GM23338 (cell line): ENCODE measurements around the gene TMEM87B. TPM values are rescaled to one million over a fixed set of nuclear protein-coding genes. Genes with fewer than 3 reads are reported as not detected.
A peak's percentile ranks its signal among the peaks of the same experiment; 100 is the strongest.

Experiments
- ATAC-seq: fragments of 200-7000 bp; cut with Tn5 transposase; 3 replicates; pipeline ENCODE4 v1.9.1; 2020
- DNase-seq: peaks from one replicate; pipeline ENCODE4 v3.0.0-alpha.2; 2015; ENCODE audit warnings: low spot score
- H2AFZ ChIP-seq: fragments of 200-600 bp; sonication (generic); 2 replicates; pipeline ENCODE4 v1.8.0; 2016; ENCODE audit warnings: antibody characterized with exemption, mild to moderate bottlenecking, moderate library complexity
- H3F3A ChIP-seq: fragments of 200-600 bp; sonication (generic); replicated peaks from 2 replicates; pipeline ENCODE4 v1.8.0; 2017; ENCODE audit warnings: antibody characterized with exemption, mixed run types, low read depth
- H3K27ac ChIP-seq: fragments of 200-600 bp; sonication (generic); 2 replicates; pipeline ENCODE4 v1.6.1; 2016; ENCODE audit warnings: low read depth
- H3K27me3 ChIP-seq: fragments of 200-600 bp; sonication (generic); 2 replicates; pipeline ENCODE4 v1.8.0; 2016; ENCODE audit warnings: mild to moderate bottlenecking, mixed run types, moderate library complexity; ENCODE audit not compliant: insufficient read depth
- H3K36me3 ChIP-seq: fragments of 200-600 bp; sonication (generic); 2 replicates; pipeline ENCODE4 v1.8.0; 2016; ENCODE audit warnings: mild to moderate bottlenecking; ENCODE audit not compliant: insufficient read depth
- H3K4me1 ChIP-seq: fragments of 200-600 bp; sonication (generic); 2 replicates; pipeline ENCODE4 v1.8.0; 2016; ENCODE audit warnings: mild to moderate bottlenecking, moderate library complexity; ENCODE audit not compliant: insufficient read depth
- H3K4me2 ChIP-seq: fragments of 200-600 bp; sonication (generic); 2 replicates; pipeline ENCODE4 v1.7.1; 2017; ENCODE audit warnings: mixed run types
- H3K4me3 ChIP-seq: fragments of 200-600 bp; sonication (generic); 2 replicates; pipeline ENCODE4 v1.6.1; 2016; ENCODE audit warnings: mixed run types
- H3K79me2 ChIP-seq: fragments of 200-600 bp; sonication (generic); replicated peaks from 2 replicates; pipeline ENCODE4 v1.8.0; 2017; ENCODE audit warnings: mild to moderate bottlenecking; ENCODE audit not compliant: insufficient read depth
- H3K9me2 ChIP-seq: fragments of 200-600 bp; sonication (generic); 2 replicates; pipeline ENCODE4 v1.8.0; 2017; ENCODE audit not compliant: insufficient read depth
- H4K20me1 ChIP-seq: fragments of 200-600 bp; sonication (generic); replicated peaks from 2 replicates; pipeline ENCODE4 v1.8.0; 2017; ENCODE audit warnings: mild to moderate bottlenecking; ENCODE audit not compliant: insufficient read depth
- H3K27ac Mint-ChIP-seq: 2 replicates; pipeline ENCODE4 v1.8.0; 2020; ENCODE audit warnings: inconsistent platforms, mild to moderate bottlenecking, moderate library complexity, mixed read lengths
- H3K27me3 Mint-ChIP-seq: 3 replicates; pipeline ENCODE4 v1.8.0; 2022; ENCODE audit warnings: low read depth, mild to moderate bottlenecking, moderate library complexity, mixed read lengths, inconsistent platforms; ENCODE audit not compliant: insufficient read depth, poor library complexity
- H3K36me3 Mint-ChIP-seq: 3 replicates; pipeline ENCODE4 v1.8.0; 2021; ENCODE audit warnings: low read depth, mild to moderate bottlenecking, inconsistent platforms, moderate library complexity, mixed read lengths
- H3K4me1 Mint-ChIP-seq: 3 replicates; pipeline ENCODE4 v1.8.0; 2020; ENCODE audit warnings: mild to moderate bottlenecking, inconsistent platforms, mixed read lengths
- H3K4me3 Mint-ChIP-seq: 3 replicates; pipeline ENCODE4 v1.8.0; 2021; ENCODE audit warnings: moderate library complexity, mild to moderate bottlenecking, inconsistent platforms, mixed read lengths
- H3K9me3 Mint-ChIP-seq: 3 replicates; pipeline ENCODE4 v1.8.0; 2020; ENCODE audit warnings: moderate library complexity, mild to moderate bottlenecking, inconsistent platforms, mixed read lengths
- EZH2 ChIP-seq: fragments of 200-600 bp; sonication (generic); IDR thresholded peaks from one replicate; pipeline ENCODE4 v1.8.0; 2017; ENCODE audit warnings: antibody characterized with exemption, mild to moderate bottlenecking, low read depth; ENCODE audit not compliant: unreplicated experiment
- NANOG ChIP-seq: IDR thresholded peaks from 2 replicates; pipeline ENCODE4 v1.6.1; 2016; ENCODE audit warnings: antibody characterized with exemption, borderline replicate concordance
- ZNF331 ChIP-seq: fragments of 250-450 bp; sonication (Bioruptor Pico); IDR thresholded peaks from 2 replicates; pipeline ENCODE4 v1.5.0; 2020; ENCODE audit warnings: low read depth, mild to moderate bottlenecking, moderate library complexity
- polyA plus RNA-seq: library from polyadenylated mRNA; unstranded; fragments of >200 nt; fragmentation: Nextera tagmentation; extraction: Ambion mirVana; gene quantifications from 2 replicates; pipeline ENCODE4 v1.2.1, GENCODE V29; 2016
- total RNA-seq: library from RNA; depleted of rRNA; stranded (reverse); fragments of >200 nt; shearing (Covaris generic); gene quantifications from 2 replicates; pipeline ENCODE4 v1.2.3, GENCODE V29; 2014
- TF ChIP-seq, protein P1 (sequence below): fragments of 250-450 bp; sonication (Bioruptor Pico); IDR thresholded peaks from 2 replicates; pipeline ENCODE4 v1.5.0; 2020; ENCODE audit warnings: mild to moderate bottlenecking, moderate library complexity

The TMEM87B gene
- total and polyA plus RNA-seq, 2 experiments from 2014 or later: 7.0 to 15.4 TPM

GRCh38 chr2:112047537-112048235, 7.4 kb upstream of the TMEM87B start:
- peaks cover 23% of the 10 kb centered on the region for H3K4me1 Mint-ChIP-seq
- peaks cover 10% of the 10 kb centered on the region for H3K36me3 Mint-ChIP-seq
- peak; percentile 63 for ATAC-seq
- H3K4me3 Mint-ChIP-seq: no peak overlapping the region; the same call in 2 of the 3 replicates
- no peaks in the 10 kb centered on the region for H4K20me1 ChIP-seq
- H3K27me3 ChIP-seq: no peaks in the 10 kb centered on the region
- H3K27ac ChIP-seq: 0 out of 2 replicates have a peak overlapping the region, but pooled peaks have one; percentile 5
- no peaks in the 10 kb centered on the region for H3K79me2 ChIP-seq
- H3K4me2 ChIP-seq: no peak overlapping the region
- H3K4me1 ChIP-seq: peaks cover 18% of the 10 kb centered on the region
- H3K9me3 Mint-ChIP-seq: peaks cover 32% of the 10 kb centered on the region
- no peaks in the 10 kb centered on the region for H3K9me2 ChIP-seq
- TF ChIP-seq NANOG: no peak
- H3K36me3 ChIP-seq: no peaks in the 10 kb centered on the region
- no peaks in the 10 kb centered on the region for H3F3A ChIP-seq
- no peak overlapping the region for H3K4me3 ChIP-seq
- no peak overlapping the region for H3K27ac Mint-ChIP-seq
- DNase-seq: no peak
- H2AFZ ChIP-seq: peak overlapping the region; percentile 74
- H3K27me3 Mint-ChIP-seq: peaks cover 3% of the 10 kb centered on the region

DNA sequence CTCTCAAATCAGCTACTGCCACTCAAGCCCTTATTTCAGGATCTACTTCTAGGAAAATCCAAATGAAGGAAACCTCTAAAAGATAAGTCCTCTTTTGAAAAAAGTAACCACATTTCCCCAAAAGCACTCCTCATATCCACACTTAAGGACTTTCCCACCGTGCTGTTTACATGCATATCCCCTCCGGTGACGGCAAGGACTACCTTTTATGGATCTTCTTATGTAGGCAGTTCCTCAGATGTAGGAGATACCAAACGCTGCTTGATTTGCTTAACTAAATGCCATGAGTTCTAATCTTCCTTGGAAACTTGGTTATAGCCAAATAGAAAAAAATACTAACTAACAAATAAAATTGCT, 6.9 kb upstream of the TMEM87B start:
- TF ChIP-seq ZNF331 (CRISPR knock-in tag): no peak
- TF ChIP-seq, protein P1, sequence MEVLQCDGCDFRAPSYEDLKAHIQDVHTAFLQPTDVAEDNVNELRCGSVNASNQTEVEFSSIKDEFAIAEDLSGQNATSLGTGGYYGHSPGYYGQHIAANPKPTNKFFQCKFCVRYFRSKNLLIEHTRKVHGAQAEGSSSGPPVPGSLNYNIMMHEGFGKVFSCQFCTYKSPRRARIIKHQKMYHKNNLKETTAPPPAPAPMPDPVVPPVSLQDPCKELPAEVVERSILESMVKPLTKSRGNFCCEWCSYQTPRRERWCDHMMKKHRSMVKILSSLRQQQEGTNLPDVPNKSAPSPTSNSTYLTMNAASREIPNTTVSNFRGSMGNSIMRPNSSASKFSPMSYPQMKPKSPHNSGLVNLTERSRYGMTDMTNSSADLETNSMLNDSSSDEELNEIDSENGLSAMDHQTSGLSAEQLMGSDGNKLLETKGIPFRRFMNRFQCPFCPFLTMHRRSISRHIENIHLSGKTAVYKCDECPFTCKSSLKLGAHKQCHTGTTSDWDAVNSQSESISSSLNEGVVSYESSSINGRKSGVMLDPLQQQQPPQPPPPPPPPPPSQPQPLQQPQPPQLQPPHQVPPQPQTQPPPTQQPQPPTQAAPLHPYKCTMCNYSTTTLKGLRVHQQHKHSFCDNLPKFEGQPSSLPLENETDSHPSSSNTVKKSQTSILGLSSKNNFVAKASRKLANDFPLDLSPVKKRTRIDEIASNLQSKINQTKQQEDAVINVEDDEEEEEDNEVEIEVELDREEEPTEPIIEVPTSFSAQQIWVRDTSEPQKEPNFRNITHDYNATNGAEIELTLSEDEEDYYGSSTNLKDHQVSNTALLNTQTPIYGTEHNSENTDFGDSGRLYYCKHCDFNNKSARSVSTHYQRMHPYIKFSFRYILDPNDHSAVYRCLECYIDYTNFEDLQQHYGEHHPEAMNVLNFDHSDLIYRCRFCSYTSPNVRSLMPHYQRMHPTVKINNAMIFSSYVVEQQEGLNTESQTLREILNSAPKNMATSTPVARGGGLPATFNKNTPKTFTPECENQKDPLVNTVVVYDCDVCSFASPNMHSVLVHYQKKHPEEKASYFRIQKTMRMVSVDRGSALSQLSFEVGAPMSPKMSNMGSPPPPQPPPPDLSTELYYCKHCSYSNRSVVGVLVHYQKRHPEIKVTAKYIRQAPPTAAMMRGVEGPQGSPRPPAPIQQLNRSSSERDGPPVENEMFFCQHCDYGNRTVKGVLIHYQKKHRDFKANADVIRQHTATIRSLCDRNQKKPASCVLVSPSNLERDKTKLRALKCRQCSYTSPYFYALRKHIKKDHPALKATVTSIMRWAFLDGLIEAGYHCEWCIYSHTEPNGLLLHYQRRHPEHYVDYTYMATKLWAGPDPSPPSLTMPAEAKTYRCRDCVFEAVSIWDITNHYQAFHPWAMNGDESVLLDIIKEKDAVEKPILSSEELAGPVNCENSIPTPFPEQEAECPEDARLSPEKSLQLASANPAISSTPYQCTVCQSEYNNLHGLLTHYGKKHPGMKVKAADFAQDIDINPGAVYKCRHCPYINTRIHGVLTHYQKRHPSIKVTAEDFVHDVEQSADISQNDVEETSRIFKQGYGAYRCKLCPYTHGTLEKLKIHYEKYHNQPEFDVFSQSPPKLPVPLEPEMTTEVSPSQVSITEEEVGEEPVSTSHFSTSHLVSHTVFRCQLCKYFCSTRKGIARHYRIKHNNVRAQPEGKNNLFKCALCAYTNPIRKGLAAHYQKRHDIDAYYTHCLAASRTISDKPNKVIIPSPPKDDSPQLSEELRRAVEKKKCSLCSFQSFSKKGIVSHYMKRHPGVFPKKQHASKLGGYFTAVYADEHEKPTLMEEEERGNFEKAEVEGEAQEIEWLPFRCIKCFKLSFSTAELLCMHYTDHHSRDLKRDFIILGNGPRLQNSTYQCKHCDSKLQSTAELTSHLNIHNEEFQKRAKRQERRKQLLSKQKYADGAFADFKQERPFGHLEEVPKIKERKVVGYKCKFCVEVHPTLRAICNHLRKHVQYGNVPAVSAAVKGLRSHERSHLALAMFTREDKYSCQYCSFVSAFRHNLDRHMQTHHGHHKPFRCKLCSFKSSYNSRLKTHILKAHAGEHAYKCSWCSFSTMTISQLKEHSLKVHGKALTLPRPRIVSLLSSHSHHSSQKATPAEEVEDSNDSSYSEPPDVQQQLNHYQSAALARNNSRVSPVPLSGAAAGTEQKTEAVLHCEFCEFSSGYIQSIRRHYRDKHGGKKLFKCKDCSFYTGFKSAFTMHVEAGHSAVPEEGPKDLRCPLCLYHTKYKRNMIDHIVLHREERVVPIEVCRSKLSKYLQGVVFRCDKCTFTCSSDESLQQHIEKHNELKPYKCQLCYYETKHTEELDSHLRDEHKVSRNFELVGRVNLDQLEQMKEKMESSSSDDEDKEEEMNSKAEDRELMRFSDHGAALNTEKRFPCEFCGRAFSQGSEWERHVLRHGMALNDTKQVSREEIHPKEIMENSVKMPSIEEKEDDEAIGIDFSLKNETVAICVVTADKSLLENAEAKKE (CRISPR knock-in tag): no peak
- no peak for TF ChIP-seq EZH2
- Mint-ChIP-seq H3K9me3 (peaks cover 32% of the 10 kb centered on the region), H3K27ac (no peak overlapping the region), H3K4me1 (peaks cover 19% of the 10 kb centered on the region), H3K27me3 (peaks cover 5% of the 10 kb centered on the region), H3K36me3 (peaks cover 10% of the 10 kb centered on the region), H3K4me3 (no peak overlapping the region; the same call in 2 of the 3 replicates)
- Histone ChIP-seq H3K27ac (no peak overlapping the region), H4K20me1 (no peaks in the 10 kb centered on the region), H3K4me1 (peaks cover 15% of the 10 kb centered on the region), H3K27me3 (no peaks in the 10 kb centered on the region), H3K4me2 (no peak overlapping the region; the same call in 1 of the 2 replicates), H3K79me2 (no peaks in the 10 kb centered on the region), H3K36me3 (no peaks in the 10 kb centered on the region), H3K9me2 (no peaks in the 10 kb centered on the region), H3F3A (no peaks in the 10 kb centered on the region), H2AFZ (peak overlapping the region; percentile 74), H3K4me3 (no peak overlapping the region)
- DNase-seq: no peak
- ATAC-seq: peak; percentile 44
